T-cell (primary cell): ENCODE data around the gene SUN5. TPM values are rescaled to one million over a fixed set of nuclear protein-coding genes. Genes with fewer than 3 reads are reported as not detected.

Experiments
- ATAC-seq, 4 experiments: fragments of 200-7000 bp in 3 of 4; fragments of 150-1000 bp in 1 of 4; cut with Tn5 transposase; replicated peaks in 1 of 4; 1 replicate in 3 of 4; 2 replicates in 1 of 4; pipeline ENCODE4 v1.10.0; 2021; ENCODE audit warnings: moderate library complexity in 3 of 4, mild to moderate bottlenecking in 2 of 4, moderate number of reproducible peaks in 1 of 4
- CTCF ChIA-PET, 2 donors: fragments of 300-600 bp; sonication (Branson Sonifier 250); formaldehyde crosslinking; loops; one replicate each; lab custom pipeline; 2022; ENCODE audit warnings: antibody characterized with exemption in 2 of 2; lab: Charles Lee
- POLR2A ChIA-PET, 2 donors: fragments of 300-600 bp; sonication (Branson Sonifier 250); formaldehyde crosslinking; loops; one replicate each; lab custom pipeline; 2022; ENCODE audit warnings: antibody characterized with exemption in 2 of 2; lab: Charles Lee
- DNase-seq, 35 experiments: peaks; one replicate each; pipeline versions ENCODE4 v3.0.0 to v3.0.0-alpha.2; 2013 to 2023
- H3K27ac ChIP-seq: one replicate; pipeline ENCODE4 v1.5.1; 2013; ENCODE audit warnings: low read length
- H3K27me3 ChIP-seq, 2 experiments: replicated peaks in 1 of 2; 1 replicate in 1 of 2; 2 replicates in 1 of 2; pipeline versions ENCODE4 v1.6.1 to v1.7.0; 2013; ENCODE audit warnings: low read length in 1 of 2, mixed read lengths in 1 of 2; ENCODE audit not compliant: control insufficient read depth in 2 of 2, insufficient read depth in 2 of 2; ENCODE audit errors: extremely low read depth in 1 of 2
- H3K36me3 ChIP-seq, 2 donors: 1 replicate in 1 of 2; 2 replicates in 1 of 2; pipeline versions ENCODE4 v1.6.1 to v1.7.0; 2013; ENCODE audit warnings: low read length in 1 of 2; ENCODE audit not compliant: control insufficient read depth in 2 of 2, insufficient read depth in 1 of 2; ENCODE audit errors: extremely low read depth in 1 of 2
- H3K4me1 ChIP-seq, 2 experiments: 1 replicate in 1 of 2; 2 replicates in 1 of 2; pipeline versions ENCODE4 v1.6.1 to v1.7.0; 2013; ENCODE audit warnings: low read length in 2 of 2, mixed read lengths in 1 of 2; ENCODE audit not compliant: insufficient read depth in 2 of 2, control insufficient read depth in 1 of 2; ENCODE audit errors: extremely low read depth in 1 of 2
- H3K4me3 ChIP-seq, 2 donors: 1 replicate in 1 of 2; 2 replicates in 1 of 2; pipeline versions ENCODE4 v1.5.1 to v1.7.0; 2013; ENCODE audit warnings: mild to moderate bottlenecking in 2 of 2, low read length in 1 of 2, moderate library complexity in 1 of 2; ENCODE audit not compliant: control insufficient read depth in 1 of 2; ENCODE audit errors: extremely low read depth in 1 of 2
- H3K9me3 ChIP-seq: 2 replicates; pipeline ENCODE4 v1.7.0; 2013
- H3K27ac Mint-ChIP-seq, 2 donors: one replicate each; pipeline ENCODE4 v1.8.0; 2020 to 2021; ENCODE audit warnings: mild to moderate bottlenecking in 2 of 2, mixed read lengths in 2 of 2
- H3K27me3 Mint-ChIP-seq, 2 donors: one replicate each; pipeline ENCODE4 v1.8.0; 2021 to 2022; ENCODE audit warnings: mixed read lengths in 2 of 2
- H3K36me3 Mint-ChIP-seq: one replicate; pipeline ENCODE4 v1.8.0; 2021; ENCODE audit warnings: mixed read lengths
- H3K4me1 Mint-ChIP-seq, 3 donors: one replicate each; pipeline ENCODE4 v1.8.0; 2020 to 2022; ENCODE audit warnings: mixed read lengths in 3 of 3, mild to moderate bottlenecking in 1 of 3
- H3K4me3 Mint-ChIP-seq, 3 donors: one replicate each; pipeline ENCODE4 v1.8.0; 2020 to 2022; ENCODE audit warnings: mild to moderate bottlenecking in 3 of 3, mixed read lengths in 3 of 3, moderate library complexity in 3 of 3
- H3K9me3 Mint-ChIP-seq, 3 donors: one replicate each; pipeline ENCODE4 v1.8.0; 2020 to 2022; ENCODE audit warnings: mixed read lengths in 3 of 3
- WGBS: methylation state at CpG from one replicate; pipeline ENCODE4 v1.1.5; 2013; ENCODE audit warnings: missing lambda C conversion rate; ENCODE audit not compliant: insufficient coverage; 5-methylcytosine and 5-hydroxymethylcytosine counted together
- total RNA-seq, 35 experiments: library from RNA in 6 of 35; stranded (reverse) in 6 of 35; fragments of 120-200 nt in 1 of 35; gene quantifications; one replicate each; pipeline versions ENCODE4 v1.2.1 to v1.2.4 and lab custom pipeline; 2013 to 2026

Gene SUN5
- total RNA-seq, 5 donors from 2014 or later (not counting 1 experiment from before 2014, with no cell fraction given) = not detected

- Histone ChIP-seq H3K9me3 (no peaks in the 10 kb centered on the region), H3K27ac (no peak overlapping the region), H3K36me3 (no peaks in the 10 kb centered on the region), H3K4me3 (no peak overlapping the region), H3K4me1 (peaks cover 8 to 9% of the 10 kb centered on the region in 2 experiments), H3K27me3 (no peaks in the 10 kb centered on the region)
- DNase-seq = no peak
- Mint-ChIP-seq H3K36me3 (peaks cover 2% of the 10 kb centered on the region), H3K27me3 (no peaks in the 10 kb centered on the region), H3K27ac (no peak overlapping the region), H3K4me1 (peaks cover 13 to 18% (median 13%) of the 10 kb centered on the region in 3 donors), H3K9me3 (peaks cover 0 to 3% (median 3%) of the 10 kb centered on the region in 3 donors), H3K4me3 (no peak overlapping the region)
- ATAC-seq = no peak
- ChIA-PET POLR2A (no interaction called here), CTCF (no interaction called here)
- WGBS = 42% methylated on average over 1 of the region's 4 CpGs
Observed at GRCh38 chr20:32941155-32941885, 62.9 kb downstream of the SUN5 start.

DNA sequence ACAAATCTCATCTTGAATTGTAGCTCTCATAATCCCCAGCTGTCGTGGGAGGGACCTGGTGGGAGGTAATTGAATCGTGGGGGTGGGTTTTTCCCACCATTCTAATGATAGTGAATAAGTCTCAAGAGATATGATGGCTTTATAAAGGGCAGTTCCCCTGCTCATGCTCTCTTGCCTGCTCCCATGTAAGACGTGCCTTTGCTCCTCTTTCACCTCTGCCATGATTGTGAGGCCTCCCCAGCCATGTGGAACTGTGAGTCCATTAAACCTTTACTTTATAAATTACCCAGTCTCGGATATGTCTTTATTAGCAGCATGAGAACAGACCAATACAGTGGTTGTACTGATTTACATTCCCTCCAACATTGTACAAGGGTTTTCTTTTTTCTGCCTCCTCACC lies 69.7 kb downstream of the SUN5 start:
- H3K4me3 ChIP-seq = no peak overlapping the region
- DNase-seq (no peak), ATAC-seq (no peak)
- Mint-ChIP-seq H3K9me3 (no peaks in the 10 kb centered on the region), H3K4me1 (no peaks in the 10 kb centered on the region), H3K4me3 (no peak overlapping the region), H3K27ac (no peak overlapping the region), H3K36me3 (no peaks in the 10 kb centered on the region), H3K27me3 (no peaks in the 10 kb centered on the region)
- H3K36me3 ChIP-seq = no peaks in the 10 kb centered on the region
- ChIA-PET POLR2A (no interaction called here), CTCF (no interaction called here)
- no peaks in the 10 kb centered on the region for H3K9me3 ChIP-seq
- no peaks in the 10 kb centered on the region for H3K4me1 ChIP-seq
- WGBS = 70% methylated on average over 2 of the region's 4 CpGs
- no peak overlapping the region for H3K27ac ChIP-seq
- H3K27me3 ChIP-seq = no peaks in the 10 kb centered on the region

Other genes with a start within 250 kb of the SUN5 start
- gene DNMT3B, start 242.0 kb downstream of the SUN5 start, total RNA-seq = 1 to 10 TPM in 2 of 5 donors, under 1 TPM in 3; 0.56 to 1.7 (median 0.95) TPM
- gene MAPRE1, start 184.5 kb downstream of the SUN5 start, total RNA-seq = 100 to 1,000 TPM in 1 of 5 donors, 10 to 100 TPM in 4; 67.9 to 104 (median 77.8) TPM
- 1 to 10 TPM in 4 of 5 donors, under 1 TPM in 1; 0.80 to 1.5 (median 1.2) TPM for gene EFCAB8, start 145.5 kb downstream of the SUN5 start, total RNA-seq
- under 1 TPM in 3 of 5 donors, not detected in 2; 0.16 to 0.29 (median 0.22) TPM for gene BPIFB2, start 3.3 kb upstream of the SUN5 start, total RNA-seq
- gene BPIFB6, start 27.2 kb upstream of the SUN5 start, total RNA-seq = not detected
- gene BPIFB3, start 49.5 kb upstream of the SUN5 start, total RNA-seq = not detected
- not detected for gene BPIFB4, start 75.2 kb upstream of the SUN5 start, total RNA-seq
- not detected for gene BPIFA2, start 163.7 kb upstream of the SUN5 start, total RNA-seq
- gene BPIFA3, start 212.9 kb upstream of the SUN5 start, total RNA-seq = not detected
- gene BPIFA1, start 231.6 kb upstream of the SUN5 start, total RNA-seq = not detected